Activated CD8-positive, alpha-beta T cell treated with anti-CD3 and anti-CD28 coated beads for 36 hours (primary cell): ENCODE results near the gene U2AF1L4. TPM values are rescaled to one million over a fixed set of nuclear protein-coding genes. Genes with fewer than 3 reads are reported as not detected.

Source experiments
- ATAC-seq: fragments of 200-7000 bp; cut with Tn5 transposase; one replicate; pipeline ENCODE4 v1.10.0; 2021; ENCODE audit warnings: mild to moderate bottlenecking, moderate library complexity
- CTCF ChIA-PET: fragments of 350-600 bp; sonication (Branson Sonifier 250); formaldehyde crosslinking; loops from one replicate; lab custom pipeline; 2021; ENCODE audit warnings: antibody characterized with exemption; lab: Charles Lee
- POLR2A ChIA-PET: fragments of 350-600 bp; sonication (Branson Sonifier 250); formaldehyde crosslinking; loops from one replicate; lab custom pipeline; 2021; ENCODE audit warnings: antibody characterized with exemption; lab: Charles Lee
- DNase-seq: peaks from one replicate; pipeline ENCODE4 v3.0.0-alpha.2; 2020
- H3K27ac Mint-ChIP-seq: one replicate; pipeline ENCODE4 v1.8.0; 2021; ENCODE audit warnings: mild to moderate bottlenecking, mixed read lengths
- H3K27me3 Mint-ChIP-seq: one replicate; pipeline ENCODE4 v1.8.0; 2021; ENCODE audit warnings: mixed read lengths
- H3K36me3 Mint-ChIP-seq: one replicate; pipeline ENCODE4 v1.8.0; 2021; ENCODE audit warnings: low read depth, mixed read lengths
- H3K4me1 Mint-ChIP-seq: one replicate; pipeline ENCODE4 v1.8.0; 2021; ENCODE audit warnings: low read depth, mixed read lengths
- H3K4me3 Mint-ChIP-seq: one replicate; pipeline ENCODE4 v1.8.0; 2021; ENCODE audit warnings: mild to moderate bottlenecking, moderate library complexity, mixed read lengths
- H3K9me3 Mint-ChIP-seq: one replicate; pipeline ENCODE4 v1.8.0; 2021; ENCODE audit warnings: mixed read lengths
- CTCF ChIP-seq: fragments of 200-600 bp; IDR thresholded peaks from one replicate; pipeline ENCODE4 v1.8.0; 2022; ENCODE audit warnings: antibody characterized with exemption, mild to moderate bottlenecking
- intact Hi-C: fragments of 100-400 bp; cut with micrococcal nuclease; formaldehyde crosslinking; loops from one replicate; pipeline ENCODE4 v1.10.0; 2022
- total RNA-seq, 2 experiments: library from RNA; stranded (reverse); gene quantifications; one replicate each; pipeline ENCODE4 v1.2.3, GENCODE V29; 2021

Gene U2AF1L4
- total RNA-seq, 2 experiments from 2014 or later, result 41.7 to 42.5 TPM

GRCh38 chr19:35715981-35716800 is 29.0 kb downstream of the U2AF1L4 start:
- Mint-ChIP-seq H3K9me3 (peaks cover 2% of the 10 kb centered on the region), H3K4me3 (peak overlapping the region; percentile 83), H3K27ac (peak overlapping the region; percentile 100), H3K27me3 (no peaks in the 10 kb centered on the region), H3K4me1 (peaks cover 31% of the 10 kb centered on the region), H3K36me3 (peaks cover 69% of the 10 kb centered on the region)
- intact Hi-C loops, result loop anchor here (2.0 to 10.0 kb wide), 2 partner anchors 13 to 219 kb away; partner anchors contain the start of gene LRFN3
- POLR2A ChIA-PET, result interaction anchor here (0.9 to 8.8 kb wide), 10 partner anchors 11 to 104 kb away, joined by 3 to 215 read pairs (median 5); partner anchors contain the start of genes HSPB6, IGFLR1, LIN37 and PSENEN
- ATAC-seq (no peak), DNase-seq (peak; percentile 62)
- CTCF ChIA-PET, result interaction anchor here (1.0 to 6.4 kb wide), 3 partner anchors 17 to 28 kb away, joined by 4 to 137 read pairs (median 18); partner anchors contain the start of genes IGFLR1, PSENEN and U2AF1L4
- TF ChIP-seq CTCF, result no peak

- ChIA-PET CTCF (interaction anchor here (1.0 to 6.4 kb wide), 3 partner anchors 16 to 28 kb away, joined by 4 to 137 read pairs (median 18); partner anchors contain the start of genes IGFLR1, PSENEN and U2AF1L4), POLR2A (interaction anchor here (0.6 to 8.8 kb wide), 11 partner anchors 10 to 105 kb away, joined by 3 to 215 read pairs (median 4); partner anchors contain the start of genes HSPB6, IGFLR1, LIN37 and PSENEN)
- Mint-ChIP-seq H3K4me1 (peaks cover 36% of the 10 kb centered on the region), H3K4me3 (peak overlapping the region; percentile 83), H3K9me3 (peaks cover 2% of the 10 kb centered on the region), H3K36me3 (peaks cover 65% of the 10 kb centered on the region), H3K27me3 (no peaks in the 10 kb centered on the region), H3K27ac (peak overlapping the region; percentile 100)
- DNase-seq, result no peak
- ATAC-seq, result no peak
- no peak for TF ChIP-seq CTCF
- intact Hi-C loops, result loop anchor here (10.0 kb wide), 1 partner anchor 219 kb away; the partner anchor contains the start of gene LRFN3
Observed at GRCh38 chr19:35715355-35715809, 29.8 kb downstream of the U2AF1L4 start.

GRCh38 chr19:35714601-35715354 is 30.4 kb downstream of the U2AF1L4 start:
- DNase-seq (peak; percentile 72), ATAC-seq (no peak)
- Mint-ChIP-seq H3K27me3 (no peaks in the 10 kb centered on the region), H3K27ac (peak overlapping the region; percentile 100), H3K4me1 (peaks cover 34% of the 10 kb centered on the region), H3K4me3 (peak overlapping the region; percentile 83), H3K9me3 (peaks cover 2% of the 10 kb centered on the region), H3K36me3 (peaks cover 59% of the 10 kb centered on the region)
- TF ChIP-seq CTCF, result no peak
- POLR2A ChIA-PET, result interaction anchor here (0.6 to 8.8 kb wide), 12 partner anchors 9 to 106 kb away, joined by 3 to 215 read pairs (median 4); partner anchors contain the start of genes COX6B1, HSPB6, IGFLR1 and LIN37
- intact Hi-C loops, result loop anchor here (1.0 to 10.0 kb wide), 3 partner anchors 20 to 220 kb away; partner anchors contain the start of genes LIN37, LRFN3, PSENEN and U2AF1L4
- CTCF ChIA-PET, result interaction anchor here (0.8 to 6.4 kb wide), 9 partner anchors 10 to 165 kb away, joined by 3 to 137 read pairs (median 5); partner anchors contain the start of genes IGFLR1, LIN37, PSENEN and U2AF1L4

GRCh38 chr19:35713904-35714495 is 31.2 kb downstream of the U2AF1L4 start:
- H3K36me3 Mint-ChIP-seq, result peaks cover 52% of the 10 kb centered on the region
- ChIA-PET POLR2A (interaction anchor here (0.8 to 8.8 kb wide), 10 partner anchors 8 to 217 kb away, joined by 3 to 215 read pairs (median 6); partner anchors contain the start of genes COX6B1, IGFLR1, LIN37 and PSENEN), CTCF (interaction anchor here (0.8 to 6.4 kb wide), 11 partner anchors 9 to 165 kb away, joined by 3 to 137 read pairs (median 4); partner anchors contain the start of genes IGFLR1, LIN37, PSENEN and U2AF1L4)
- peaks cover 2% of the 10 kb centered on the region for H3K9me3 Mint-ChIP-seq
- no peak for TF ChIP-seq CTCF
- ATAC-seq, result no peak
- peaks cover 32% of the 10 kb centered on the region for H3K4me1 Mint-ChIP-seq
- H3K4me3 Mint-ChIP-seq, result peak overlapping the region; percentile 83
- intact Hi-C loops, result loop anchor here (1.0 to 10.0 kb wide), 4 partner anchors 20 to 221 kb away; partner anchors contain the start of genes HCST, LIN37, LRFN3 and PSENEN
- DNase-seq, result no peak
- H3K27me3 Mint-ChIP-seq, result no peaks in the 10 kb centered on the region
- H3K27ac Mint-ChIP-seq, result peak overlapping the region; percentile 100
